PC-9 (cell line): ENCODE results near the gene LCN12.

Experiments
- EZH2 ChIP-seq: fragments of 200-600 bp; sonication (generic); IDR thresholded peaks from 2 replicates; pipeline ENCODE4 v1.8.0; 2017; ENCODE audit warnings: antibody characterized with exemption, low read depth
- TF ChIP-seq, protein P1 (sequence below): fragments of 200-600 bp; sonication (generic); conservative IDR thresholded peaks from 2 replicates; pipeline ENCODE4 v1.6.1; 2017; ENCODE audit warnings: mixed run types, antibody characterized with exemption, mild to moderate bottlenecking, moderate library complexity

DNA sequence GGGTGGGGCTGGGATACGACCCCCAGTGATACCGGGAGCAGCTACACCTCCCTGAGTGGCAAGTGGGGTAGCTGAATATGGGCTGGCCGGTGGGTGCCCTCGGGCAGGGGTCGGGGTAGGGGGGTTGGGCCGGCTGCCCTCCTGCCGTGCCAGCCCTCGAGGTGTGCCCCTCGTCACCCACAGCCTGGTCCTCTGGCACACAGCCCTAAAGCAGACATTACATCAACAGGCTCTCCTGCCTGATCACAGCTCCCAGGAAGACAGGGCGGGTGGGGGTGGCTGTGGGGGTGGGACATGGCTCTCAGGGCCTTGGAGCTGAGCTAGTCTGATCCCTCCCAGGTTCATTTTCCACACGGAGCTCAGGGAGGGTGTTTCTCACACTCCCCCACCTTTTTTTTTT is 30.8 kb upstream of the LCN12 start:
- TF ChIP-seq EZH2, result no peak
- TF ChIP-seq, protein P1, sequence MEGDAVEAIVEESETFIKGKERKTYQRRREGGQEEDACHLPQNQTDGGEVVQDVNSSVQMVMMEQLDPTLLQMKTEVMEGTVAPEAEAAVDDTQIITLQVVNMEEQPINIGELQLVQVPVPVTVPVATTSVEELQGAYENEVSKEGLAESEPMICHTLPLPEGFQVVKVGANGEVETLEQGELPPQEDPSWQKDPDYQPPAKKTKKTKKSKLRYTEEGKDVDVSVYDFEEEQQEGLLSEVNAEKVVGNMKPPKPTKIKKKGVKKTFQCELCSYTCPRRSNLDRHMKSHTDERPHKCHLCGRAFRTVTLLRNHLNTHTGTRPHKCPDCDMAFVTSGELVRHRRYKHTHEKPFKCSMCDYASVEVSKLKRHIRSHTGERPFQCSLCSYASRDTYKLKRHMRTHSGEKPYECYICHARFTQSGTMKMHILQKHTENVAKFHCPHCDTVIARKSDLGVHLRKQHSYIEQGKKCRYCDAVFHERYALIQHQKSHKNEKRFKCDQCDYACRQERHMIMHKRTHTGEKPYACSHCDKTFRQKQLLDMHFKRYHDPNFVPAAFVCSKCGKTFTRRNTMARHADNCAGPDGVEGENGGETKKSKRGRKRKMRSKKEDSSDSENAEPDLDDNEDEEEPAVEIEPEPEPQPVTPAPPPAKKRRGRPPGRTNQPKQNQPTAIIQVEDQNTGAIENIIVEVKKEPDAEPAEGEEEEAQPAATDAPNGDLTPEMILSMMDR, result no peak
